HepG2 (cell line): ENCODE results near the gene CCDC177. TPM values are rescaled to one million over a fixed set of nuclear protein-coding genes. Genes with fewer than 3 reads are reported as not detected.

ENCODE experiments used
- ATAC-seq: fragments of 200-7000 bp; cut with Tn5 transposase; 3 replicates; pipeline ENCODE4 v1.9.1; 2020; ENCODE audit warnings: mild to moderate bottlenecking, moderate library complexity
- BruUV-seq: library from RNA; stranded (reverse); fragments of 400-500 nt; replicated peaks from 2 replicates; lab custom pipeline; 2021; lab: Mats Ljungman, UMichigan
- CTCF ChIA-PET: fragments of 300-600 bp; formaldehyde crosslinking; extraction: SDS; loops from one replicate; lab custom pipeline; 2021; ENCODE audit warnings: low total read pairs, inconsistent platforms, low intra/inter-chr PET ratio; lab: Yijun Ruan, JAX
- POLR2A ChIA-PET: fragments of 350-600 bp; sonication (Branson Sonifier 250); formaldehyde crosslinking; loops from one replicate; lab custom pipeline; 2020; ENCODE audit warnings: antibody characterized with exemption, inconsistent platforms; lab: Yijun Ruan, JAX
- DNase-seq: peaks from one replicate; pipeline ENCODE4 v3.0.0-alpha.2; 2015; ENCODE audit warnings: low spot score
- FAIRE-seq: peaks from 3 replicates; lab custom pipeline; 2011; peaks lifted over from hg19 to GRCh38; lab: Jason Lieb, UNC
- H2AFZ ChIP-seq: one replicate; pipeline ENCODE4 v1.6.1; 2011; ENCODE audit warnings: low read length, inconsistent platforms
- H3K27ac ChIP-seq: fragments of 300-600 bp; 3 replicates; pipeline ENCODE4 v1.8.0; 2011; ENCODE audit warnings: mixed run types, mild to moderate bottlenecking, mixed read lengths, low read length, inconsistent platforms; ENCODE audit not compliant: insufficient read depth; ENCODE audit errors: extremely low read length
- H3K27me3 ChIP-seq, 2 experiments: fragments of 200-600 bp in 1 of 2; 2 replicates in 1 of 2; 3 replicates in 1 of 2; pipeline versions ENCODE4 v1.6.0 to v1.8.0; 2011; ENCODE audit warnings: low read length in 2 of 2, mild to moderate bottlenecking in 2 of 2, moderate library complexity in 2 of 2, inconsistent platforms in 1 of 2; ENCODE audit not compliant: insufficient read depth in 2 of 2, control insufficient read depth in 1 of 2
- H3K36me3 ChIP-seq, 2 experiments: fragments of 200-600 bp in 1 of 2; replicated peaks in 1 of 2; 2 replicates in 1 of 2; 3 replicates in 1 of 2; pipeline versions ENCODE4 v1.5.1 to v1.8.0; 2011; ENCODE audit warnings: low read length in 2 of 2, inconsistent platforms in 1 of 2; ENCODE audit not compliant: insufficient read depth in 2 of 2, control insufficient read depth in 1 of 2
- H3K4me1 ChIP-seq: 2 replicates; pipeline ENCODE4 v1.5.1; 2012; ENCODE audit warnings: low read length, inconsistent platforms; ENCODE audit not compliant: insufficient read depth
- H3K4me2 ChIP-seq: 2 replicates; pipeline ENCODE4 v1.6.0; 2011; ENCODE audit warnings: low read depth, low read length, inconsistent platforms
- H3K4me3 ChIP-seq, 3 experiments: fragments of 200-600 bp in 1 of 3; sonication (generic), shearing (Covaris generic) in 1 of 3; replicated peaks in 1 of 3; 2 replicates each; pipeline ENCODE4 v1.5.1; 2011 to 2016; ENCODE audit warnings: low read length in 3 of 3, inconsistent platforms in 2 of 3, low read depth in 2 of 3, mild to moderate bottlenecking in 2 of 3, control low read depth in 1 of 3, mixed read lengths in 1 of 3; ENCODE audit not compliant: insufficient read depth in 1 of 3
- H3K79me2 ChIP-seq: one replicate; pipeline ENCODE4 v1.6.1; 2011; ENCODE audit warnings: low read length, inconsistent platforms; ENCODE audit not compliant: insufficient read depth
- H3K9ac ChIP-seq: 2 replicates; pipeline ENCODE4 v1.6.0; 2011; ENCODE audit warnings: mild to moderate bottlenecking, low read depth, low read length, inconsistent platforms; ENCODE audit not compliant: insufficient read depth
- H3K9me3 ChIP-seq: 2 replicates; pipeline ENCODE4 v1.5.1; 2012; ENCODE audit warnings: mild to moderate bottlenecking, low read length
- H4K20me1 ChIP-seq: 2 replicates; pipeline ENCODE4 v1.6.0; 2011; ENCODE audit warnings: inconsistent platforms, mild to moderate bottlenecking, low read length, moderate library complexity; ENCODE audit not compliant: insufficient read depth
- BRF2 ChIP-seq: sonication (generic); formaldehyde crosslinking; IDR thresholded peaks from 2 replicates; pipeline ENCODE4 v1.8.1; 2022; ENCODE audit warnings: mild to moderate bottlenecking, missing genetic modification reagents
- CREB1 ChIP-seq, 2 experiments: fragments of 450-650 bp in 1 of 2; IDR thresholded peaks; 2 replicates each; pipeline ENCODE4 v1.6.1; 2016 to 2017; ENCODE audit warnings: control low read depth in 1 of 2, mild to moderate bottlenecking in 1 of 2, missing compliant biosample characterization in 1 of 2, missing genetic modification characterization in 1 of 2
- FOXC1 ChIP-seq: sonication (generic); formaldehyde crosslinking; IDR thresholded peaks from 2 replicates; pipeline ENCODE4 v1.8.0; 2022; ENCODE audit warnings: mild to moderate bottlenecking, missing genetic modification reagents, borderline replicate concordance
- KLF9 ChIP-seq: IDR thresholded peaks from 2 replicates; pipeline ENCODE4 v1.6.1; 2016; ENCODE audit warnings: low read depth
- LRRFIP1 ChIP-seq: sonication (generic); formaldehyde crosslinking; conservative IDR thresholded peaks from 2 replicates; pipeline ENCODE4 v1.4.0; 2020; ENCODE audit warnings: missing genetic modification reagents
- MATR3 ChIP-seq: sonication (generic); formaldehyde crosslinking; IDR thresholded peaks from 2 replicates; pipeline ENCODE4 v1.4.0; 2020; ENCODE audit warnings: missing genetic modification reagents
- MLXIP ChIP-seq: sonication (generic); formaldehyde crosslinking; IDR thresholded peaks from 2 replicates; pipeline ENCODE4 v1.9.0; 2021; ENCODE audit warnings: missing genetic modification reagents, borderline replicate concordance
- SSRP1 ChIP-seq: IDR thresholded peaks from 2 replicates; pipeline ENCODE4 v1.6.1; 2016; ENCODE audit warnings: control low read depth
- TERF1 ChIP-seq: sonication (generic); formaldehyde crosslinking; IDR thresholded peaks from 2 replicates; pipeline ENCODE4 v1.8.0; 2022; ENCODE audit warnings: mild to moderate bottlenecking, missing genetic modification reagents, moderate library complexity
- THAP8 ChIP-seq: sonication (generic); formaldehyde crosslinking; IDR thresholded peaks from 2 replicates; pipeline ENCODE4 v1.5.1; 2020; ENCODE audit warnings: missing genetic modification reagents, mild to moderate bottlenecking, borderline replicate concordance
- ZMAT5 ChIP-seq: sonication (generic); formaldehyde crosslinking; IDR thresholded peaks from 2 replicates; pipeline ENCODE4 v1.5.0; 2020; ENCODE audit warnings: mild to moderate bottlenecking, low read depth, missing genetic modification reagents, borderline replicate concordance
- ZNF101 ChIP-seq: sonication (generic); formaldehyde crosslinking; IDR thresholded peaks from 2 replicates; pipeline ENCODE4 v1.4.0; 2020; ENCODE audit warnings: mild to moderate bottlenecking, low read depth, missing genetic modification reagents, borderline replicate concordance
- ZNF225 ChIP-seq: sonication (generic); formaldehyde crosslinking; IDR thresholded peaks from 2 replicates; pipeline ENCODE4 v1.4.0; 2020; ENCODE audit warnings: mild to moderate bottlenecking, missing genetic modification reagents
- ZNF274 ChIP-seq: sonication (generic); formaldehyde crosslinking; IDR thresholded peaks from 2 replicates; pipeline ENCODE4 v1.5.1; 2020; ENCODE audit warnings: mild to moderate bottlenecking, missing genetic modification reagents
- ZNF414 ChIP-seq: sonication (generic); formaldehyde crosslinking; IDR thresholded peaks from 2 replicates; pipeline ENCODE4 v1.5.0; 2020; ENCODE audit warnings: missing genetic modification reagents
- WGBS: methylation state at CpG from one replicate; pipeline ENCODE4 v1.1.6; 2017; ENCODE audit warnings: low lambda C conversion rate; 5-methylcytosine and 5-hydroxymethylcytosine counted together
- in situ Hi-C: cut with HindIII; loops from 2 replicates; pipeline ENCODE4 v1.10.0; 2017; ENCODE audit warnings: low pct_unique_long_range_greater_than_20kb; ENCODE audit not compliant: extremely low pct_ligation_motif_present
- intact Hi-C: fragments of 100-400 bp; cut with micrococcal nuclease; formaldehyde crosslinking; loops from one replicate; pipeline ENCODE4 v1.10.0; 2022; ENCODE audit not compliant: unreplicated experiment
- polyA plus RNA-seq, 8 experiments: library from polyadenylated mRNA; depleted of rRNA in 3 of 8; stranded (reverse) in 7 of 8; unstranded in 1 of 8; fragments of >200 nt; fragmentation: Illumina TruSeq in 4 of 8; extraction: Trizol in 4 of 8; gene quantifications; 2 replicates each; pipeline versions ENCODE4 v1.2.1 to v1.2.3, GENCODE V29; 2011 to 2016; ENCODE audit warnings: low read depth in 4 of 8, missing spikeins in 1 of 8, mixed read lengths in 1 of 8; ENCODE audit not compliant: insufficient read depth in 1 of 8
- total RNA-seq, 5 experiments: library from RNA; depleted of rRNA; stranded (reverse); fragments of >200 nt; fragmentation: Illumina TruSeq; extraction: Trizol; gene quantifications; 2 replicates each; pipeline ENCODE4 v1.2.3, GENCODE V29; 2016; ENCODE audit warnings: low read depth in 1 of 5

The CCDC177 gene
- total and polyA plus RNA-seq, 2 of the 13 experiments (the other 11 are each of a cell fraction or from before 2014, with no cell fraction given) = not detected

- Histone ChIP-seq H2AFZ (no peak overlapping the region), H3K9me3 (no peaks in the 10 kb centered on the region), H3K9ac (no peak overlapping the region), H3K4me1 (no peaks in the 10 kb centered on the region), H4K20me1 (no peaks in the 10 kb centered on the region), H3K27ac (no peak overlapping the region), H3K4me2 (no peak overlapping the region), H3K4me3 (no peak overlapping the region), H3K27me3 (peaks cover 0 to 3% of the 10 kb centered on the region in 2 experiments; a peak in 4 of 5 replicates), H3K79me2 (no peaks in the 10 kb centered on the region), H3K36me3 (no peaks in the 10 kb centered on the region)
- BruUV-seq = no TSS peak
- in situ Hi-C loops (loop anchor here (5.0 kb wide), 1 partner anchor 34 kb away; the partner anchor contains the start of gene CCDC177), intact Hi-C loops (no loop called here)
- FAIRE-seq (no peak), DNase-seq (no peak), ATAC-seq (no peak)
- CTCF ChIA-PET = no interaction called here
- POLR2A ChIA-PET = no interaction called here
- 8% methylated on average over 1 of the region's 1 CpG for WGBS
- TF ChIP-seq LRRFIP1 (CRISPR knock-in tag) = no peak
- no peak for TF ChIP-seq KLF9 (CRISPR knock-in tag)
- TF ChIP-seq MLXIP (CRISPR knock-in tag) = no peak
- TF ChIP-seq FOXC1 (CRISPR knock-in tag) = no peak
- no peak for TF ChIP-seq TERF1 (CRISPR knock-in tag)
- TF ChIP-seq THAP8 (CRISPR knock-in tag) = no peak
- no peak for TF ChIP-seq ZMAT5 (CRISPR knock-in tag)
- no peak for TF ChIP-seq SSRP1
- no peak for TF ChIP-seq MATR3 (CRISPR knock-in tag)
- no peak for TF ChIP-seq ZNF414
- TF ChIP-seq ZNF225 (CRISPR knock-in tag) = no peak
- TF ChIP-seq ZNF274 (CRISPR knock-in tag) = no peak
- no peak for TF ChIP-seq BRF2
- TF ChIP-seq ZNF101 (CRISPR knock-in tag) = no peak
- no peak for TF ChIP-seq CREB1 (IDR thresholded peaks at IDR 0.05)
- TF ChIP-seq CREB1 (CRISPR knock-in tag; IDR thresholded peaks at IDR 0.05) = no peak
Measured at GRCh38 chr14:69537900-69538299, 36.8 kb downstream of the CCDC177 start.
